SH-SY5Y (cell line): ENCODE measurements around the gene DPYD.

Experiments
- GATA2 ChIP-seq: IDR thresholded peaks from 2 replicates; pipeline ENCODE4 v1.6.1; 2011; ENCODE audit warnings: mild to moderate bottlenecking, low read depth, low read length
- GATA3 ChIP-seq: IDR thresholded peaks from 2 replicates; pipeline ENCODE4 v1.6.1; 2011; ENCODE audit warnings: low read depth, mild to moderate bottlenecking, low read length, moderate library complexity

DNA sequence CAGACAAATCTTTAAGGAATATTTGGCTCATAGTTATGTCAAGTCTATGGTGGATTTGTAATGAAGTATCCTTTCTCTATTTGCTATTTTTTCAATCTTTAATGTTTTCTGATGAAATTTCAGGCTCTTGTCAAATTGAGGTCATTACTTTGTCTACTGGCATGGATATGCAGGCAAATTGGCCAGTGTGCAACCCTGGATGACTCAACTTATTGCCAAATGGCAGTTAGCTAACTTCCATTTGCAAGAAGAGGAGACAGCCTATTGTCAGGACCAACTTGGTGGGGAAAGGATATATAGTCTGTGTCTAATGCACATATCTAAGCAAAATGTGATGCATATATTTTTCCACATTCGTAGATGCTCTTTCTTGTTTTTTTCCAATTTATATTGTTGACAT, 668.8 kb downstream of the DPYD start:
- TF ChIP-seq GATA2 (no peak), GATA3 (no peak)
